Measurements from ENCODE around the gene CCDC80.
"Not testable (repeated sequence)": the region's sequence is repeated elsewhere in the genome, so short reads cannot be mapped to it uniquely, and the experiment has no call there.

Gene CCDC80, protein sequence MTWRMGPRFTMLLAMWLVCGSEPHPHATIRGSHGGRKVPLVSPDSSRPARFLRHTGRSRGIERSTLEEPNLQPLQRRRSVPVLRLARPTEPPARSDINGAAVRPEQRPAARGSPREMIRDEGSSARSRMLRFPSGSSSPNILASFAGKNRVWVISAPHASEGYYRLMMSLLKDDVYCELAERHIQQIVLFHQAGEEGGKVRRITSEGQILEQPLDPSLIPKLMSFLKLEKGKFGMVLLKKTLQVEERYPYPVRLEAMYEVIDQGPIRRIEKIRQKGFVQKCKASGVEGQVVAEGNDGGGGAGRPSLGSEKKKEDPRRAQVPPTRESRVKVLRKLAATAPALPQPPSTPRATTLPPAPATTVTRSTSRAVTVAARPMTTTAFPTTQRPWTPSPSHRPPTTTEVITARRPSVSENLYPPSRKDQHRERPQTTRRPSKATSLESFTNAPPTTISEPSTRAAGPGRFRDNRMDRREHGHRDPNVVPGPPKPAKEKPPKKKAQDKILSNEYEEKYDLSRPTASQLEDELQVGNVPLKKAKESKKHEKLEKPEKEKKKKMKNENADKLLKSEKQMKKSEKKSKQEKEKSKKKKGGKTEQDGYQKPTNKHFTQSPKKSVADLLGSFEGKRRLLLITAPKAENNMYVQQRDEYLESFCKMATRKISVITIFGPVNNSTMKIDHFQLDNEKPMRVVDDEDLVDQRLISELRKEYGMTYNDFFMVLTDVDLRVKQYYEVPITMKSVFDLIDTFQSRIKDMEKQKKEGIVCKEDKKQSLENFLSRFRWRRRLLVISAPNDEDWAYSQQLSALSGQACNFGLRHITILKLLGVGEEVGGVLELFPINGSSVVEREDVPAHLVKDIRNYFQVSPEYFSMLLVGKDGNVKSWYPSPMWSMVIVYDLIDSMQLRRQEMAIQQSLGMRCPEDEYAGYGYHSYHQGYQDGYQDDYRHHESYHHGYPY

DNA sequence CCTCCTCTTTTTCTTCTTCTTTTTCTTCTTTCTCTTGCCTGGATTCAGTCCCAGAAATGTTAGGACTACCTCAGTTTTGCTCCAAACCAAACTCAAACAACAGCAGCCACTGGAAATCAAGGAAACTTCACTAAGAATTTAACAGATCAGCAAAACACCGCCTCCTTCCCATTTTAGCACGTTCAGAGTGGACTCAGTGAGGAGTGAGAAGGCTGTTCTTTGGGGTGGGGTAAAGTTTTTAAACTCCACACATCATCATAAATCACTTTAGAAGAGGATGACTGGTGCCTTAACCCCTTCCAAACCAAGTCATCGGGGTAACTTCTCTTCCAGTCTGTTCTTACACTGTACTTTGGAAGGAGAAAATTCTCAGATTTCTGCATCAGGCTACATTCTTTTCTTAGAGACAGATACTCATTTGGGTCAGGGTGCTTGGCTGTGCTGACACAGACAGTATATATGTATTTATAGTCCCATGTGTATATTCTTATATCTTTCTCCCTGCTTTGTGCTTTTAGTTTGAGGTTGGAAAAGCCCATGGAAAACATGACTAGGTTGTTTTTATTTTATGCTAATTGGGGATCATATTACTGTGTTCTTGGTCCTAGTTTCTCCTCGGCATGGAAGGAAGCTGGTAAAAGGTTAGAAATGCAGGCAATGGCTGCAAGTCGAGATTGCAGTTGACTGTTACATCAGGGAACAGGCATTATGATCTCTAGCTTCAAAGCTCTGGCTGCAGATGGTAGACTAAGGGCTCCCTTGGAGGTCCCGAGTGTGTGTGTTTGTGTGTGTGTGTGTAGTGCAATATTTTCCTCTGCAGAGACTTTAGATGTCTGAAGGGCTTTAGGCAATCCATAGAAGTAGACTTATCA is at the start of gene CCDC80:
Gene CCDC80, minus strand, starts transcription at position 214 of the 872 bp plus-strand sequence. CDS start 1,238 bp downstream, outside the sequence.
- DNase-seq, result no peak

DNA sequence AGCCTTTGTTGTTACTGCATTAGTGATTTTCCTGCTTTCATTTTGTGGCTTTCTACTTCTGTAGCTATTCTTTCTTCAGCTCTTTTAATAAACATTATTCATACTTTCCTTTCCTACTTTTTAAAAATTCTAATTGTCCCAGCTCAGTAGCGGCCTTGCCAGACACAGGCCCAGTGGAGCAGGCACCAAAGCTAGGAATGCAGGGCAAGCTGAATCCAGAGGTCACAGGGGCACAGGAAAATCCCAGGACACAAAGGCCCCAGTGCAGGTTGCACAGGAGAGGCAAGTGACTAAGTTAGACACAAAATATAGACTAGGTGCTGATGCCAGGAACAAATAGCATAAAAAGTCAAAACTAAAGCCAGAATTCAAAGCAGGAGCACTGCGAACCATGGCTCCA is 49.0 kb upstream of the CCDC80 start:
- no peak for DNase-seq

DNA sequence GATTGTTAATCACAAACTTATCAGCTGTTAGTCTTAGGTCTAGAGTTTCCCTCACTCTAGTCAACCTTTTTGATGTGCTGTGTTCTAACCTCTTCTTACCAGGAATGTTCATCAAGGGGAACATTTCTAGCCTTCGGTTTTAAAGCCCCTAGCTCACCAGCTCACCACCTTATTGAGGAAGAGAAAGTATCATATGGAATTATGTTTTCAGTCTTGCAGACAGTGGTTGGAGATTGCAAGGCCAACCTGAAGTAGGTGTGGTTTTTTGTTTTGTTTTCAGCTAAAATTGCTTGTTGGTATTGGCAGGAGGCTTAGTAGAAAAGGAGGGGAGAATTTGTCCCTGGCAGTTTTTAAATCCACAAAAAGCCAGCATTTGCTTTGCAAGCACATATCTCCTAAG is 48.4 kb upstream of the CCDC80 start:
- no peak for DNase-seq

DNA sequence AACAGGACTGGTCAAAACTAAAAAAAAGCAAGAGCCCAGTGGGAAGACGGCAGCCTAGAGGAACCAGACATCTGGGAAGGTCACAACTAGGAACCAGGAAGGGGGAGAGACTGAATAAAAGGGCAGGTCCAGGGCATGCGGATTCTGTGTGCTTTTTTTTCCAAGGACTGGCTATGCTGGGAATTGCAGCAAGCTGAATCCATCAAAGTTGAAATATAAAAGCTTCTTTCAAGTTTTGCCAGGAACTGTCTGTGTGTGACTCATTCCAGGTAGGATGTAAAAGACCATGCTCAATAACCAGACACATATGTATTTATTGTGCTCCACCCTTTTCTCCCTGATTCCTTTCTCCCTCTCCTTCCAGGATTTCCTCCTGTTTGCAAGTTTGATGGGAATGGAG is 47.9 kb upstream of the CCDC80 start:
- DNase-seq, result no peak

DNA sequence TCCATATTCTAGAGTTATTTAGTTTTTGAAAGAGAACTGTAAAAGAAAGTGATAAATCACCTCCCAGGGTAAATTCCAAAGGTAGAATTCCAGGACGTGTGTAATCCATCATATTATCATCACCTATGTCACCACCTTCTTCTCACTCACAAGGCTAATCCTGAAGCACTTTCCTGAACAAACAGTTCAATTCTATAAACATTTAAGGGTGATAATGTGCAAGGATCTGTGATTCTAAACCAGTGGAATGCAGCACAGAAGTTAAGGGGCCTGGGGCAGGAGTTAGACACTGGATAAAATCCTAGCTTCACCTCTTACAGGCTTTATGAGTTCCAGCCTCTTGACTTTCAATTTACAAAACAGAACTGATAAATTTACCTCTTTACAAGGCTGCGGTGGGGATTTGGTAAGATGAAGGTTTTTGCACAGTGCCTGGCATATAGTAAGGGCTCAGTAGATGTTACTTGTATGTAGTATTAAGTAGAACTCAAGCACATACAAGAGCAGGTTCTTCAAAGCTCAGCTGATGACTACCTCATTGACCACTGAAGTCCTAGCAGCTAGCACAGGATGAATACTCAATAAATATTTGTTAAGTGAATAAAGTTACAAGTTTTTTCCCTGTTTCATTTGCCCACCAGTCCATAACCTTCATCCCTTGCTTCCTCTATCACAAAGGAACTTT is 47.3 kb upstream of the CCDC80 start:
- DNase-seq, result no peak

DNA sequence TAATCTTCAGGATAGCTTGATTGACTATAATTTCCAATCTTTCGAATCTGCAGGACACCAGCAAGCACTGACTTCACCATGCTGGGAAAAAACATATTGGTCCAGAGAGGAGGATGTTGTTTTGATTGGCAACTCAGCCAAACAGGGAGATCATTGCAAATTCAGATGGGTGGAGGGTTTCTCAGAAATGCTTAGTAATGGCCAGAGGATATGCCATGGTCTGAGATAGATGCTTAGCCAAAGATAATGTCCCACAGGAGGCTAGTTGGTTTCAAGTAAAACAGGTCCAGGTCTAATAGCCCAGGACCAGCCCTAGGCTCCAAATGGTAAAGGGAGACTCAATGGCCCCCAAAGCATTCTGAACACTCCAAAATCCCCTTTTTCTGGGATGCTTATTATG is 46.7 kb upstream of the CCDC80 start:
- DNase-seq, result no peak

DNA sequence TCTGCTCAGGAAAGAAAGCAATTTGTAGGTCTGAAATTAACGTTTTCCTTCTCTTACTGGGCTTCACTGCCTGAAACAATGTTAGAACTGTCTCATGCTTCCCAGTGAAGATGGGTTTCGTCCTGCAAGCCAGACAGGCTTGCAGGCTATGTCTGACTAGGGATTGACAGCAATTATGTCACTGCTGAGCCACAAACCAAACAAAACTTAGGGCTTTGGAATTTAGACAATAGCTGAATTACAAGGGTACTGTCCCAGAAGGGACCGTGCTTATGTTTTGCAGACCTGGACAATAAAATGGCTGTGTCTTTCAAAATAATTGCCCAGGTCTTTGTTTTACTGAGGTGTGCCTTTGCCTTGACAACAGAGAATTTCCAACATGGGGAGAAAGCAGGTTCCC is 46.3 kb upstream of the CCDC80 start:
- DNase-seq, result no peak

DNA sequence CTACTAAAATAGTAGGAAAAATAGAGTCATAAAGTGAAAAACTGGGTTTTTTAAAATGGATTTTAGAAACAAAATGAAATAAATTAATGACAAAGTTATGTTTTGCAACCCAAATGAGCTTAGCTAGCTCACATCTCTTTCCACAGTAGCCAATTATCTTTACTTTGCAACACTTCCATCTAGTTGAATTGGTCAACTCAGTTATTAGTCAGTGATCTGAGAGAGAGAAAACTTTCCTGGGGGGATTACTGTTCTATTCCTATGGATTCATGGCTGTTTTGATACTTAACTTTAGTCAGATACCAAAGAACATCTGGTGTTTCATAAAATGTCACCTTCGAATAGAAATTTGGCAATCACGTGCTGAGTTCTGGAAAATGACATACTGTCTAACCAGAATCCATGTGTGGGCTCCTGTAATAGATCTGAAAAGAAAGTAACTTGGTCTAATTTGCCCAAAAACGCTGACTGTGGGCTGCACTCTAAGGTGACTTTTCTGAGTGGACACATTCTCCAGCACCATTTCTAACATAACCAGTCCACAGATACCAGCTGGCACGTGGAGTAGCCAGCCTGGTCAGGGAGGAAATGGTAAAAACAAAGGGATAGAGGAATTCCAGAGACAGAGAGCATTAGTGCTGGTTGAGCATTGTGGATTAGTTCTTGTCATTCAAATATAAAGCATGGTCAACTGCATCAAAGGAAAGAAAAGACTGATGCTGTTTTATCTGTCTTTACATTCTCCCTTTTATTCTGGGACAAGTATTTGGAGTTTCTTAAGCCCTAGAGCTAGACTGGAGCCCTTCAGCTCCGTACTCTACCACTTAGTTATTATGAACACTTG is 45.2 kb upstream of the CCDC80 start:
- DNase-seq, result no peak

DNA sequence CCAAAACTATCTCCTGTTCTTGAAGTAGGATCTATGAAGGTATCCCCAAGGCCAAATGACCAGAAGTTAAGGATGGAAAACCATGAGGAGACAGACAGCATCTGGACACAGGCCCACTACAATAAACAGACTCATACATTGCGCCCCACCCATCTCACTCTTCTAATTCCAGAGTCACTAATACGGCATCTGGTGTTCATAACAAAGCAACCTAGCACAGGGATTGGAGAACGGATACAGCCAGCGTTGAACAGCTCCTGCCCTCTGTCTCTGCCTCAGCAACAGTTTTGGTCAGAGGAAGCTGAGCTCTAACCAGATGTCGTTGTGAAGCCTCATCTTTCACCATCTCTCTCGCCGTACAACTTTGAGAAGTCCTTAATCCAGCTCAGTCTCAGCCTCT is 44.5 kb upstream of the CCDC80 start:
- no peak for DNase-seq

DNA sequence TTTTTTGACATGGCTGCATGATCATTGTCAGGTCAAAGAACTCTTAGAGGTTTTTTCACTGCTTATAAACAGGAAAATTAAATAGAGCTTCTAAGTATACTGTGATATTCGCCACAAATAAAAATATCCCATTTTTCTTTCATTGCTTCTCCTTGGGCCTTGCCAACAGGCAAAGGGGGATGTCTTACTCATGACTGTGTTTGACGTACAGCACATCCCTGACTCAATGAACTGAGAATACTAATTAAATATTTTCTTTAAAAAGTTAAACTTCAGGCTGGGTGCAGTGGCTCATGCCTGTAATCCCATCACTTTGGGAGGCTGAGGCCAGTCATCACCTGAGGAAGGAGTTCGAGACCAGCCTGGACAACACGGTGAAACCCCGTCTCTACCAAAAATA is 41.4 kb upstream of the CCDC80 start:
- DNase-seq, result no peak

DNA sequence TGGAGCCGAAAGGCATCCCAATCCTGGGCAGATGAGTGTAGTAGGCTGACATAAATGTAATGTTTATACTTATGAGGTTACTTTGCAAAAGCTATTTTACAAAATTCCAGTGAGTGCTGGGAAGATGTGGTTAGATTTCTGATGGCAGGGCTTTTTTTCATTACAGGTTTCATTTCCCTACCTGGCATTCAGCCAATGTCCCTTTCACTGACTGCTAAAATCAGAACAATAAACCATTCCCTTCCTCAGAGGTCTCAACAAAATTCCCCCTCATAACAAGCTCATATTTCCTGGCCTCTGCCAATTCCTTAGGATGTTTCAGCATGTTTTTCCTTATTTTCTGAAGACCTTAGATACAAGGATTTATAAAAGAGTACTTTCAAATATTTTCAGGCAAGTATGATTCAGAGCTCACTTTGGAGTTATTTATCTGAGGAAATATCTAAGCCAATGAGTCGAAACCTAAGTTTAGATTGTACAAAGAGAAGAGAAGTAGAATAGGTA is 40.9 kb upstream of the CCDC80 start:
- DNase-seq, result no peak

DNA sequence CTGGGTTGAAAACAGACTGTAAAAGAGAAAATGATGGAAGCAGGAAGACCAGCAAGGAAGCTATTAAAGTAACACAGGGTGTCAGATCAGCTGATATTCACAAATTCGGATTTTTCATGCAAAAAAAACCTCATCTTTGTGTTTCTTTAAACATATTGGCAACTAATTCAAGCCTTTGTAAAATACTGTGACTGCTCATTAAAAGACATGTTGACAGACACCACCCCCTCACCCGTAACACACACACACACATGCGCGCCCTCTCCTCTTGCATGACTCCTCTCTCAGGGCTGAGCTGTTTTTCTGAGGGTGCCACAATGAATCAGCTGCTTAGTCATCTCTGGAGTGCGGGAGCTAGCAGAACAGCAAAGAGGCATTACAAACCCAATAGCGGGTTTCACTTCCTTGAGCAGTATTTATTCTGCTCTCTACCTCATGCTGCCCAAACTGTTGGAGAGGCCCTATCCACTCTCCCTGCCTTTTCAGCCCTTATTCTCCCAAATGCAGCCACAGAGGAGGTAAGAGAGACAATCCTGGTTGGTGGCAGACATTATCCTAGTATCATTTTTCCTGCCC is 35.8 kb upstream of the CCDC80 start:
- no peak for DNase-seq

DNA sequence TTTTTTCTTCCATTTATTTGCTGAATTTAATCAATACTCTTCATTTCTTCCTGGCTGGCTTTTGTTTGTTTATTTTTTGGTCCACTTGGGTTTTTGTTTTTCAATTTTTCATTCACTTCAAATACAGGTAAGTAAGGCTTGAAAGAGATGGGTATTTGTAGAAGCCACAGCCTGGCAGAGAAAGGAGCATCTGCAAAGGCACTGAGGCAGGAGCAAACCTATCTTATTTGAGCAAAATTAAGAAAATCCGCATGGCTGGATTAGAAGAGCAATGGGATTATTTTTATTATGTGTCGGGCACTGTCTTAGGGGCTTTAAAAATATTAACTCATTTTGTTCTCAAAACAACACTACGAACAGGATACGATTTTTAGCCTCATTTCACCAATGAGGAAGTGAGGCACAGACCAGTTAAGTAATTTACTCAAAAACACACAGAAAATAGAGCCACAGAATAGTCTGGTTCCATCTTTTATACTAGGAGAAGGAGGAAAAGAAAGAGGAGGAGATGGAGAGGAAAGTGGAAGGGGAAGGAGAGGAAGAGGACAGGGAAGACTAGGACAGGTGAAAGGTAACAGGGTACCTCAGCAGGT is 35.1 kb upstream of the CCDC80 start:
- DNase-seq, result no peak

DNA sequence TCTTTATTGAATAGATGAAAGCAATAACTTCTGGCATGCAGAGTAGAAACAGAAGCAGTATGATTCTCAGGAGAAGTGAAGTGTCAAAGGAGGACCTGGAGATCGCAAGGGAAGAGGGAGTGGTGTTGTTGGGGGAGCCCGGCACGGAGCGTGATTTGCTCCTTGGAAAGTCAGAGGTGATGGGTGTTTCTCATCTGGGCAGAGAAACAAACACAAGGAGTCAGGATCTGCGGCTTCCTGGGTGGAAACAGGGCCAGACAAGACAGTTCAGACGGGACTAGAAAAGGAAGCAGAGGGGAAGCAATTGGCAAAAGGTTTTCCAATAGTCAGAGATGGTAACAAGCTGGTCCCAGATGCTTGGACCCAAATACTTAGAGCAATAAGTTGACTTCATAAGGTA is 34.4 kb upstream of the CCDC80 start:
- no peak for DNase-seq

DNA sequence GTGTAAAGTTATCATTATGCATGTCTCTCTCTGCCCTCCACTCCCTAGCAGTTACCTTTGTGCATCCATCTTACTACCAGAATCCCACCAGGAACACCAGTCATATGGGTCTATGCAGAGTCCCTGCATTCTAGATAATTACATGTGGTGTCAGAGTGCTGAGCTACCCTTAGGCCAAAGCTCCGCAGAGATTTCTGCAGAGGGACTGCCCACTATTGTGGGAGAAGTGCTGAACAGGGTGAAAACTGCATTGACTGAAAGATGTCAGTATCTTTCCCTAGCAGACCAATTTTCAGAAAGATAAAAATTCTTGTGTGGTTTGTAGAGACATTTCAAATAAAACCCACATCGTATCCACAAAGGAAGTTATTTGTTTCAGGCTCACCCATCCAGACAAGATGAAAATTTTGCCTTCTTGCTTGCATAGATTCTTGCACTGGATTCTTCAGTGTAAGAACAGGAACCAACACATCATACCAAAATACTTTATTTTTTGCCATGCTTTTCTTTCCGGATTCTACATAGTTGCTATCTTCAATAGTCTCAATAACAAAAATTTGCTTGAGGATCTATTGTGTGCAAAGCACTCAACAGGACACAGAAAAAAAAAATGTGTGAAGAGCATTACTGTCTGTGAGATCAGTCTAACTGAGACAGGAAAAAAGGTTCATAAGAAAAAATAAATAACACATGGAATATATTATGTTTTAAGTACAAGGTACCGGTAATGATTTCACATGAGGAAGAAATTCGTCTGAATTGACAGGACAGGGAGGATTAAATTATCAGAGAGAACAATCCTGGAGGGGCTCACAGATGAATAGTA is 32.0 kb upstream of the CCDC80 start:
- no peak for DNase-seq

DNA sequence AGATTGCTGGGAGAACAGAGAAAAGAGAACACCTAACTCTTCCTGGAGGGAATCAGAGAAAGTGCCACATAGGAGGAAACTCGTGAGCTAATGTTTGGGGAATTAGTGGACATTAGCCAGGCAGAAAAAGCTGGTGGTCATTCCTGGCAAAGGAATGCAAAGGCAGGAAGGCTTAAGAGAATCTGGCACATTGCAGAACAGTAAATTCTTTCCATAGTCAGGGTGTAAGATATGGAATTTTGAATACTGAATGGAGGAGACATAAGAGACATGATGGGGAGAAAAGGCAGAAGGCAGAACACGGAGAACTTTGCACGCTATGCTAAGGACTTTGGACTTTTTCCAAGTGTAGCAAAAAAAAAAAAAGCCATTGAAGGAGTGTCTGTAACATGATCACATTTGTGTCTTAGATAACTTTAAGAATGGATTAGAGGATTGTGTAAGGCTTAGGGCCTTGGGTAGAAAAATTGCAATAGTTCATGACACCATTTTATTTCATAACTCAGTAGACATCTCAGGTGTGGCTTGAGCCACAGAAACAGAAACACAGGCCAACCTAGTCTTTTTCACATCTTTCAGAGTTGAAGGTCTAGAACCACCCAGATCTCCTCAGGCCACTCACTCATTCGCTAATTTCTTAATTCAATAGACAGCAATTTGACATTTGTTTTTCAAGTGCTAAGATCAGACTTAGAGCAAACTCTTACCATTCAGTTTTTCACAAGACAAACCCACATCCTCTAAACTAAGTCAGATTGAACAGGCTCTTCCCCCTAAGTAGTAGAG is 31.2 kb upstream of the CCDC80 start:
- no peak for DNase-seq

DNA sequence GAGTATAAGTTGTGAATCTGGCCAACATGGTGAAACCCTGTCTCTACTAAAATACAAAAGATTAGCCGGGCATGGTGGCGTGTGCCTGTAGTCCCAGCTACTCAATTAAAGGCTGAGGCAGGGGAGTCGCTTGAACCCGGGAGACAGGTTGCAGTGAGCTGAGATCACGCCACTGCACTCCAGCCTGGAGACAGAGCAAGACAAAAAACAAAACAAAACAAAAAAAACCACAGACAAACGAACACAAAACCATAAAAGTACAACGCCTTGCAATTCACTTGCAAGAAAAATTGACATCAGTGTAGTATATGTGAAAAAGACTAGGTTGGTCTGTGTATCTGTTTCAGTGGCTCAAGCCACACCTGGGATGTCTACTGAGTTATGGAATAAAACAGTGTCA is 29.9 kb upstream of the CCDC80 start:
- no peak for DNase-seq

DNA sequence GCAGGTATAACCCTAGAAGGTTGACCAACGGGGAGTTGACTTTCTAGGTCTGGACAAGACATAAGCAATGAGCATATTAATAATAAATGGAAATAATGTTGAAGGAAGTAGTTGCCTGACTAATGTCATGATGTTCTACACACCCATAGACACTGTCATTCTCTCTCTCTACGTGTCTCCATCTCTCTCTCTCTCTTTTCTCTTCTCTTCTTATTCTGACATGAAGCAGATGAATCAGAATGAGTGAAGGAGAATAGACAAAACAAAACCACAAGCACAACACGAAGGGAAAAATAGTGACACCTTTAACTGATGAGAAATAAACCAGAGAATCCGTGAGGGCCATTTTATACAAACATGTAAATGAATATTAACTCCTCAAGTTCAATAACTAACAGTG is 26.7 kb upstream of the CCDC80 start:
- no peak for DNase-seq

DNA sequence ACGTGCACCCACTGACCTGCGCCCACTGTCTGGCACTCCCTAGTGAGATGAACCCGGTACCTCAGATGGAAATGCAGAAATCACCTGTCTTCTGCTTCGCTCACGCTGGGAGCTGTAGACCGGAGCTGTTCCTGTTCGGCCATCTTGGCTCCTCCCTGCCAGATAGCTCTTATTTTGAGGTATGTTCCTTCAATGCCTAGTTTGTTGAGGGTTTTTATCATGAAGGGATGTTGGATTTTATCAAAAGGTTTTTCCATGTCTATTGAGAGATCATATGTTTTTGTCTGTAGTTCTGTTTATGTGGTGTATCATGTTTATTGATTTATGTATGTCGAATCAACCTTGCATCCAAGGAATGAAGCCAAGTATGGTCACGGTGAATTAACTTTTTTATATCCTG is 24.1 kb upstream of the CCDC80 start:
- not testable (repeated sequence) for DNase-seq

Measured in NCI-H526 (cell line).